Caco-2 (cell line): ENCODE measurements around the gene PSTPIP2. TPM values are rescaled to one million over a fixed set of nuclear protein-coding genes. Genes with fewer than 3 reads are reported as not detected.

Source experiments
- BruUV-seq: library from RNA; stranded (reverse); fragments of 400-500 nt; replicated peaks from 2 replicates; lab custom pipeline; 2021; lab: Mats Ljungman, UMichigan
- CTCF ChIA-PET: fragments of 300-600 bp; sonication (Branson Sonifier 250); formaldehyde crosslinking; loops from one replicate; lab custom pipeline; 2022; ENCODE audit warnings: antibody characterized with exemption; lab: Charles Lee
- POLR2A ChIA-PET: fragments of 300-600 bp; sonication (Branson Sonifier 250); formaldehyde crosslinking; loops from one replicate; lab custom pipeline; 2022; ENCODE audit warnings: antibody characterized with exemption; lab: Charles Lee
- DNase-seq, 2 experiments: peaks; one replicate each; pipeline versions ENCODE4 v3.0.0 to v3.0.0-alpha.2; 2020 to 2022
- H3K27me3 ChIP-seq: replicated peaks from 2 replicates; pipeline ENCODE4 v1.6.0; 2011; ENCODE audit warnings: low read length; ENCODE audit not compliant: control insufficient read depth, insufficient read depth
- H3K36me3 ChIP-seq: 2 replicates; pipeline ENCODE4 v1.5.1; 2011; ENCODE audit warnings: low read length; ENCODE audit not compliant: control insufficient read depth, insufficient read depth
- H3K4me1 ChIP-seq: fragments of 250-450 bp; sonication (Bioruptor Pico); 2 replicates; pipeline ENCODE4 v1.5.1; 2020; ENCODE audit warnings: mild to moderate bottlenecking
- H3K4me3 ChIP-seq: 2 replicates; pipeline ENCODE4 v1.5.1; 2011; ENCODE audit warnings: low read depth, mild to moderate bottlenecking, control low read depth, low read length
- H3K9me3 ChIP-seq: fragments of 250-450 bp; sonication (Bioruptor Pico); 2 replicates; pipeline ENCODE4 v1.5.1; 2020; ENCODE audit warnings: mild to moderate bottlenecking, moderate library complexity
- H3K27ac Mint-ChIP-seq: one replicate; pipeline ENCODE4 v1.8.0; 2022; ENCODE audit warnings: mixed read lengths; ENCODE audit not compliant: unreplicated experiment
- H3K27me3 Mint-ChIP-seq: one replicate; pipeline ENCODE4 v1.8.0; 2022; ENCODE audit warnings: mixed read lengths; ENCODE audit not compliant: insufficient read depth, unreplicated experiment
- H3K36me3 Mint-ChIP-seq: one replicate; pipeline ENCODE4 v1.8.0; 2022; ENCODE audit warnings: mild to moderate bottlenecking, mixed read lengths; ENCODE audit not compliant: insufficient read depth, unreplicated experiment
- H3K4me1 Mint-ChIP-seq: one replicate; pipeline ENCODE4 v1.8.0; 2022; ENCODE audit warnings: low read depth, mixed read lengths; ENCODE audit not compliant: unreplicated experiment
- H3K4me3 Mint-ChIP-seq: one replicate; pipeline ENCODE4 v1.8.0; 2022; ENCODE audit warnings: mild to moderate bottlenecking, moderate library complexity, mixed read lengths; ENCODE audit not compliant: unreplicated experiment
- H3K9me3 Mint-ChIP-seq: one replicate; pipeline ENCODE4 v1.8.0; 2022; ENCODE audit warnings: mixed read lengths; ENCODE audit not compliant: unreplicated experiment
- intact Hi-C: fragments of 100-400 bp; cut with micrococcal nuclease; formaldehyde crosslinking; loops from one replicate; pipeline ENCODE4 v1.10.0; 2022; ENCODE audit not compliant: unreplicated experiment
- total RNA-seq: library from RNA; stranded (reverse); gene quantifications from 2 replicates; pipeline ENCODE4 v1.2.3, GENCODE V29; 2022
- TF ChIP-seq, protein P1 (sequence below), 2 experiments: fragments of 200-600 bp in 1 of 2; IDR thresholded peaks; 1 replicate in 1 of 2; 2 replicates in 1 of 2; pipeline versions ENCODE4 v1.5.1 to v1.8.0; 2011 to 2022; ENCODE audit warnings: antibody characterized with exemption in 1 of 2, control low read depth in 1 of 2, inconsistent platforms in 1 of 2, low read depth in 1 of 2, low read length in 1 of 2, mild to moderate bottlenecking in 1 of 2, moderate library complexity in 1 of 2; ENCODE audit not compliant: insufficient read depth in 1 of 2, severe bottlenecking in 1 of 2, unreplicated experiment in 1 of 2

Gene PSTPIP2
- total RNA-seq, 1 experiment from 2014 or later = 13.3 TPM

DNA sequence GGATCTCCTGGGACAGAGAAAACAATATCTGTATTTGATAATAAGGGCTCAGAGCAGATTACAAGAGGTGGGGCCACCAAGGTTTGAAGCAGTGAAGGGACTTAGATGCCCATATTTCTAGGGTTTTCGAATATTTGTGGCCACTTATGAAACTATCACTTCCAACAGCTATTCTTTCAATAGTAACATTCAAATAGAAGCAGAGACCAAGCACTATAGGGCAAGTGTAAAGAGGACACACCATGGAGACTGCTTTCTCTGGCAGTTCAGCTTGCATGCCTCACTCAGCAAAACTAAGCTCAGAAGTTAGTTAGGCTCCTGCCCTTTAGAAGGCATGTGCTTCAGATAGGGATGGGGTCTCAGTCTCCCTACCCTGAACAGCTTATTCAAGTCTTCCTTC, 10.3 kb downstream of the PSTPIP2 start:
- TF ChIP-seq, protein P1, sequence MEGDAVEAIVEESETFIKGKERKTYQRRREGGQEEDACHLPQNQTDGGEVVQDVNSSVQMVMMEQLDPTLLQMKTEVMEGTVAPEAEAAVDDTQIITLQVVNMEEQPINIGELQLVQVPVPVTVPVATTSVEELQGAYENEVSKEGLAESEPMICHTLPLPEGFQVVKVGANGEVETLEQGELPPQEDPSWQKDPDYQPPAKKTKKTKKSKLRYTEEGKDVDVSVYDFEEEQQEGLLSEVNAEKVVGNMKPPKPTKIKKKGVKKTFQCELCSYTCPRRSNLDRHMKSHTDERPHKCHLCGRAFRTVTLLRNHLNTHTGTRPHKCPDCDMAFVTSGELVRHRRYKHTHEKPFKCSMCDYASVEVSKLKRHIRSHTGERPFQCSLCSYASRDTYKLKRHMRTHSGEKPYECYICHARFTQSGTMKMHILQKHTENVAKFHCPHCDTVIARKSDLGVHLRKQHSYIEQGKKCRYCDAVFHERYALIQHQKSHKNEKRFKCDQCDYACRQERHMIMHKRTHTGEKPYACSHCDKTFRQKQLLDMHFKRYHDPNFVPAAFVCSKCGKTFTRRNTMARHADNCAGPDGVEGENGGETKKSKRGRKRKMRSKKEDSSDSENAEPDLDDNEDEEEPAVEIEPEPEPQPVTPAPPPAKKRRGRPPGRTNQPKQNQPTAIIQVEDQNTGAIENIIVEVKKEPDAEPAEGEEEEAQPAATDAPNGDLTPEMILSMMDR (IDR thresholded peaks at IDR 0.05; ENCODE audit: insufficient read depth in 1 of 2, low read depth in 1 of 2, low read length in 1 of 2, severe bottlenecking in 1 of 2, unreplicated experiment in 1 of 2) = no peak
- no peaks in the 10 kb centered on the region for H3K36me3 ChIP-seq
- Mint-ChIP-seq H3K27ac (no peak overlapping the region), H3K4me1 (no peaks in the 10 kb centered on the region), H3K36me3 (no peaks in the 10 kb centered on the region), H3K9me3 (no peaks in the 10 kb centered on the region), H3K4me3 (no peak overlapping the region), H3K27me3 (no peaks in the 10 kb centered on the region)
- no peak for DNase-seq
- no peaks in the 10 kb centered on the region for H3K27me3 ChIP-seq
- no peaks in the 10 kb centered on the region for H3K4me1 ChIP-seq
- POLR2A ChIA-PET = no interaction called here
- H3K9me3 ChIP-seq = no peaks in the 10 kb centered on the region
- CTCF ChIA-PET = interaction anchor here (0.6 kb wide), 1 partner anchor 140 kb away, joined by 6 read pairs; no protein-coding TSS in a partner anchor
- no peak overlapping the region for H3K4me3 ChIP-seq
- BruUV-seq = no TSS peak
- intact Hi-C loops = no loop called here

DNA sequence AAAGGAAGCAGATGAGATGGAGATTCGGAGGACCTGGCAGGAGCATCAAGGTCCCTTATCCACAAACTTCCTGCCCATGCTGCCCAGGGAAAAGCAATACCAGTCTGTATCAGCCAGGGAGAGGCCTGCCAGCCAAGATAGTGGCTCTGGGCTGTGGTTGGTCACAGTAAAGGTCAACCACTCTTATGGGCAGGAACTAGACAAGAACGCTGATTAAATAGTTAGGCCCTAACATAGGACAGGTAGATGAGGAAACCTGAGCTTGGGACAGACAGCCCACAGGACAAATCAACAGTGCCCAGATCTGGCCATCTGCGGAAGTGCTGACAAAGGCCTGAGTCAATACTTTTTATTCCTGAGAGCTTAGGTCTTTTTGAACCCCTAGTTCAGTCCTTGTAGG, 10.7 kb downstream of the PSTPIP2 start:
- Histone ChIP-seq H3K36me3 (no peaks in the 10 kb centered on the region), H3K4me3 (no peak overlapping the region), H3K9me3 (no peaks in the 10 kb centered on the region), H3K27me3 (no peaks in the 10 kb centered on the region), H3K4me1 (no peaks in the 10 kb centered on the region)
- no TSS peak for BruUV-seq
- ChIA-PET POLR2A (no interaction called here), CTCF (interaction anchor here (0.5 to 0.6 kb wide), 2 partner anchors 88 to 140 kb away, joined by 3 to 6 read pairs; no protein-coding TSS in a partner anchor)
- no peak for DNase-seq
- intact Hi-C loops = no loop called here
- TF ChIP-seq, protein P1 (IDR thresholded peaks at IDR 0.05; ENCODE audit: insufficient read depth in 1 of 2, low read depth in 1 of 2, low read length in 1 of 2, severe bottlenecking in 1 of 2, unreplicated experiment in 1 of 2) = no peak
- no peaks in the 10 kb centered on the region for H3K36me3 Mint-ChIP-seq
- H3K9me3 Mint-ChIP-seq = no peaks in the 10 kb centered on the region
- no peak overlapping the region for H3K27ac Mint-ChIP-seq
- no peaks in the 10 kb centered on the region for H3K4me1 Mint-ChIP-seq
- no peak overlapping the region for H3K4me3 Mint-ChIP-seq
- H3K27me3 Mint-ChIP-seq = no peaks in the 10 kb centered on the region

DNA sequence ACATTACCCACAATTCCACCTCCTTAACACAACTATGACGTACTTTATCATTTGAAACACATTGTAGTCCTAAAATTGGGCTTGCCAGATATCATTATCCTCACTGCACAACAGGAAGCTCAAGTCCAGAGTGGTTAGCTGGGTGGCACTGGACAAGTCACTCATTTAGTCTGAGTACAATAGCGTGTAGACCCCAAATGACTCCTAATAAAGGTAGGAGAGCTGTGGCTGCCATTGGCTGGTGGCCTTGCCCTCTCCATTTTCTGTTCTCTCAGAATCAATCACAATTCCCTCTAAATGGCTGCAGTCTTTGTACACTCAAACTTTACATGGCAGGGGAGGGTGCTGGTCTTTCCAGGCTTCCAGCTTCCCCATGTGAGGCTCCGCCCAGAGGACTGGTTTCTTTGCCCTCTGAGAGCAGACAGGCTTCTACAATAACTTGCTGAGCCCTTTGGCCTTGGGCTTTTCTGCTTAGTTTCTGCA, 11.7 kb downstream of the PSTPIP2 start:
- Mint-ChIP-seq H3K9me3 (no peaks in the 10 kb centered on the region), H3K4me3 (no peak overlapping the region), H3K27me3 (no peaks in the 10 kb centered on the region), H3K27ac (no peak overlapping the region), H3K4me1 (no peaks in the 10 kb centered on the region), H3K36me3 (no peaks in the 10 kb centered on the region)
- BruUV-seq = no TSS peak
- Histone ChIP-seq H3K4me3 (no peak overlapping the region), H3K36me3 (no peaks in the 10 kb centered on the region), H3K4me1 (no peaks in the 10 kb centered on the region), H3K9me3 (no peaks in the 10 kb centered on the region), H3K27me3 (no peaks in the 10 kb centered on the region)
- intact Hi-C loops = no loop called here
- CTCF ChIA-PET = no interaction called here
- DNase-seq = no peak
- TF ChIP-seq, protein P1 (IDR thresholded peaks at IDR 0.05; ENCODE audit: insufficient read depth in 1 of 2, low read depth in 1 of 2, low read length in 1 of 2, severe bottlenecking in 1 of 2, unreplicated experiment in 1 of 2) = no peak
- POLR2A ChIA-PET = no interaction called here
